ENCODE data around the gene PTRHD1.

The PTRHD1 gene

DNA sequence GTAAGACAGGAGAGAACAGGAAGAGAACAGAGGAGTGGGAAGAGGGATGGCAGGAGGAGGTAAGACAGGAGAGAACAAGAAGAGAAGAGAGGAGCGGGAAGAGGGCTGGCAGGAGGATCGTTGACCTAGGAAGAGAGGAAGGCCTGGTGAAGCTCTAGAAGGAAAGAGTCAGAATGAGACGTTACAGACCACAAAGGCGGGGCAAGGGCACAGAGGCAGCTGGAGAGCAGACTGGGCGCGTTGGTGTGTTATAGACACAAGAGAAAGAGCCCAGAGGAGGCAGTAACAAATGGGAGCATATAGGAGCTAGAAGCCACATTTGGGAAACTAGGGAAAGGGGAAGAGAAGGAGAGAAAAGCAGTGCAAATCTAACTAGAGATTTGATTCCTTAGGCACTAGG lies 26.6 kb downstream of the PTRHD1 start:
- FAIRE-seq, result no peak
- no peak for DNase-seq (ENCODE audit: insufficient read length, low spot score)
- TF ChIP-seq TAF1 (IDR thresholded peaks at IDR 0.05; ENCODE audit: low read depth, low read length), result no peak
- TF ChIP-seq POLR2AphosphoS5 (IDR thresholded peaks at IDR 0.05; ENCODE audit: low read depth, low read length), result no peak
- TF ChIP-seq PAX5 (IDR thresholded peaks at IDR 0.05; ENCODE audit: insufficient read depth, low read length, severe bottlenecking), result no peak
- TF ChIP-seq SPI1 (IDR thresholded peaks at IDR 0.05; ENCODE audit: low read depth, low read length), result no peak
- no peak for TF ChIP-seq POLR2A (IDR thresholded peaks at IDR 0.05; ENCODE audit: low read depth, low read length)
- TF ChIP-seq POU2F2 (IDR thresholded peaks at IDR 0.05; ENCODE audit: low read depth, low read length), result no peak

DNA sequence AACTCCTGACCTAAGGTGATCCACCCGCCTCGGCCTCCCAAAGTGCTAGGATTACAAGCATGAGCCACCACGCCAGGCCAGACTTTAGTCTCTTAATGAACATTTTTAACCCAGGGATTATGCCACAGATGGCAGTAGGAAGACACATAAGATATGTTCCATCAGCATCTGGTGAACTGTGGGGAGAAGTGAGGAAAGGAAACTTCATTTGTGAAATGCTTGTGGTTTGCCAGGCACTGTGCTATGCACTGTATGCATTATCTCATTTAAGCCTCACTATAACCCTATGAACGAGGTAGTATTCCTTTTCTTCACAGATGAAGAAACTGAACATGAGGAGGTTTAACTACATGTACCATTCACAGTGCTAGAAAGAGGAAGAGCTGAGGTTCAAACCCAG lies 29.3 kb downstream of the PTRHD1 start:
- FAIRE-seq (no peak), DNase-seq (ENCODE audit: insufficient read length, low spot score) (no peak)
- TF ChIP-seq POU2F2 (IDR thresholded peaks at IDR 0.05; ENCODE audit: low read depth, low read length) (no peak), SPI1 (IDR thresholded peaks at IDR 0.05; ENCODE audit: low read depth, low read length) (no peak), PAX5 (IDR thresholded peaks at IDR 0.05; ENCODE audit: insufficient read depth, low read length, severe bottlenecking) (no peak), TAF1 (IDR thresholded peaks at IDR 0.05; ENCODE audit: low read depth, low read length) (no peak), POLR2A (IDR thresholded peaks at IDR 0.05; ENCODE audit: low read depth, low read length) (no peak), POLR2AphosphoS5 (IDR thresholded peaks at IDR 0.05; ENCODE audit: low read depth, low read length) (no peak)

GRCh38 chr2:24762518-24762917 lies 30.7 kb downstream of the PTRHD1 start:
- DNase-seq (ENCODE audit: insufficient read length, low spot score), result no peak
- FAIRE-seq, result no peak
- TF ChIP-seq POU2F2 (IDR thresholded peaks at IDR 0.05; ENCODE audit: low read depth, low read length) (no peak), POLR2AphosphoS5 (IDR thresholded peaks at IDR 0.05; ENCODE audit: low read depth, low read length) (no peak), POLR2A (IDR thresholded peaks at IDR 0.05; ENCODE audit: low read depth, low read length) (no peak), PAX5 (IDR thresholded peaks at IDR 0.05; ENCODE audit: insufficient read depth, low read length, severe bottlenecking) (no peak), TAF1 (IDR thresholded peaks at IDR 0.05; ENCODE audit: low read depth, low read length) (no peak)

DNA sequence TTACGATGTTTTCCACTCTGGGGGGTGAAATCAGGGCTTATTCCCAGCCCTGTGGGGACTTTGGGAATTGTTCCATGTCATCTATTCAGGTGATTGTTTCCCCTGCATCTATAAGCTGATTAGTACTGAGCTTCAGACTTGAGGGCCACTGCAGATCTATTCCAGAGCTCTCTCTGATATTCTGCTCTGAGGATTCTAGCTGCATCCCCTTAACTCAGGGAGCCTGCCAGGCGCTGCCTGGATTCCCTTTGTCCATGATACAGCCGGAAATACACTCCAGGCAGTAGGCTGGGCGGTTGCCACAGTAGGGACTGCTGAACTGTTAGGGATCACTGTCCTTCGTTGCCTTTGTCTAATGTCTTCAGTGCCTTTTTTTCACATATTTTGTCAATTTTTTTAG lies 31.3 kb downstream of the PTRHD1 start:
- FAIRE-seq (no peak), DNase-seq (ENCODE audit: insufficient read length, low spot score) (no peak)
- no peak for TF ChIP-seq POLR2A (IDR thresholded peaks at IDR 0.05; ENCODE audit: low read depth, low read length)
- TF ChIP-seq POU2F2 (IDR thresholded peaks at IDR 0.05; ENCODE audit: low read depth, low read length), result no peak
- TF ChIP-seq SPI1 (IDR thresholded peaks at IDR 0.05; ENCODE audit: low read depth, low read length), result no peak
- no peak for TF ChIP-seq TAF1 (IDR thresholded peaks at IDR 0.05; ENCODE audit: low read depth, low read length)
- no peak for TF ChIP-seq POLR2AphosphoS5 (IDR thresholded peaks at IDR 0.05; ENCODE audit: low read depth, low read length)
- no peak for TF ChIP-seq PAX5 (IDR thresholded peaks at IDR 0.05; ENCODE audit: insufficient read depth, low read length, severe bottlenecking)

DNA sequence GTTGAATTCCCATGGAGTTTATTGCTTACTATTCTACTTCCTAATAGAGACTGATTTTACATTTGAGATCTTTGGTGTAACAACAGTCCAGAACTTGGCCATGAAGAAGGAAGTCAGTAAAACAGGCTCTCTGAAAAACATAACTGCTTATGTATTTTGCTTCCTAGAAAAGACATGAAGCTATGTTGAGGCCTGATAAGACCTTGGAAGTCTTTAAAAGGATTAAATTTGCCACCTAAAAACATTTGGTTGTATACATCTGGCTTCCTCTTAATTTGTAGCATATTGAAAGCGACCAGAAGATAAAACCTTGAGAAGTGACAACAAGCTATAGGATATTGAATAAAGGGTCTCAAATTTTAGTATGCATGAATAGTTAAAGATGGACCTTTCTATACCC lies 36.4 kb downstream of the PTRHD1 start:
- DNase-seq (ENCODE audit: insufficient read length, low spot score) (no peak), FAIRE-seq (no peak)
- no peak for TF ChIP-seq SPI1 (IDR thresholded peaks at IDR 0.05; ENCODE audit: low read depth, low read length)
- no peak for TF ChIP-seq POLR2A (IDR thresholded peaks at IDR 0.05; ENCODE audit: low read depth, low read length)
- no peak for TF ChIP-seq TAF1 (IDR thresholded peaks at IDR 0.05; ENCODE audit: low read depth, low read length)
- TF ChIP-seq POLR2AphosphoS5 (IDR thresholded peaks at IDR 0.05; ENCODE audit: low read depth, low read length), result no peak
- TF ChIP-seq PAX5 (IDR thresholded peaks at IDR 0.05; ENCODE audit: insufficient read depth, low read length, severe bottlenecking), result no peak
- TF ChIP-seq POU2F2 (IDR thresholded peaks at IDR 0.05; ENCODE audit: low read depth, low read length), result no peak

DNA sequence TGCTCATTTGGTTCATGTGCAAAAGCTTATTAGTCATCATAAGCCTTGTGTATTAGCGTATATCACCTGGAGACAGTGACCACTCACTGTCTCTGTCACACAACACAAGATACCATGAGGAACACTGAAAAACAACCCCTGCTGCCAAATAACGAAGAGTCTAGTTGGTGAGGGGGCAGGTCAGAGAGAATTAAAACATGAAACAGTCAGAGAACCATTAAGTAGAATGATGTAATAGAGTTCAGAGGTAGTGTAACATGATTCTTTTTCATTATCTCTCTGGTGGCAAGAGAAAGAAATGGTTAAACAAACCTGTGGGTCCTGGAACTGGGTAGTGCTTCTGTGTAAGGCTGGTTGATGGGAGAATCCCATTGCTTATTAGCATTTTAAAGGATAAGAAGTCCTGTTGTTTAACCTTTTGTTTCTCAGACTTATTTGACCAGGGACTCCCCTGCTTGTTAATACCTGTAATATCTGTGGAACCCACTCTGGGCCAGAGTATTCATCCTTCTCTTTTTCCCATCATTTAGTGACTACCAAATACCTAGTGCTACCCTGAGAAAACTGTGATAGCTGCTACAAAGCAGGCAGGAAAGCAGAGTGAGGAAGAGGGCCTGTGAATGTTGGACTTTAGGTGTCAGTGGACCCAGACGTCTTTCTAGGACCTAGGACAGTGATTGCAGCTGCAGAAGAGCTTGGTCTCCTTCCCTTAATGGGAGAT lies 38.0 kb downstream of the PTRHD1 start:
- TF ChIP-seq POLR2A (IDR thresholded peaks at IDR 0.05; ENCODE audit: low read depth, low read length) (no peak), TAF1 (IDR thresholded peaks at IDR 0.05; ENCODE audit: low read depth, low read length) (no peak), POU2F2 (IDR thresholded peaks at IDR 0.05; ENCODE audit: low read depth, low read length) (no peak), PAX5 (IDR thresholded peaks at IDR 0.05; ENCODE audit: insufficient read depth, low read length, severe bottlenecking) (no peak), POLR2AphosphoS5 (IDR thresholded peaks at IDR 0.05; ENCODE audit: low read depth, low read length) (no peak), SPI1 (IDR thresholded peaks at IDR 0.05; ENCODE audit: low read depth, low read length) (no peak)
- no peak for DNase-seq (ENCODE audit: insufficient read length, low spot score)
- FAIRE-seq, result no peak

DNA sequence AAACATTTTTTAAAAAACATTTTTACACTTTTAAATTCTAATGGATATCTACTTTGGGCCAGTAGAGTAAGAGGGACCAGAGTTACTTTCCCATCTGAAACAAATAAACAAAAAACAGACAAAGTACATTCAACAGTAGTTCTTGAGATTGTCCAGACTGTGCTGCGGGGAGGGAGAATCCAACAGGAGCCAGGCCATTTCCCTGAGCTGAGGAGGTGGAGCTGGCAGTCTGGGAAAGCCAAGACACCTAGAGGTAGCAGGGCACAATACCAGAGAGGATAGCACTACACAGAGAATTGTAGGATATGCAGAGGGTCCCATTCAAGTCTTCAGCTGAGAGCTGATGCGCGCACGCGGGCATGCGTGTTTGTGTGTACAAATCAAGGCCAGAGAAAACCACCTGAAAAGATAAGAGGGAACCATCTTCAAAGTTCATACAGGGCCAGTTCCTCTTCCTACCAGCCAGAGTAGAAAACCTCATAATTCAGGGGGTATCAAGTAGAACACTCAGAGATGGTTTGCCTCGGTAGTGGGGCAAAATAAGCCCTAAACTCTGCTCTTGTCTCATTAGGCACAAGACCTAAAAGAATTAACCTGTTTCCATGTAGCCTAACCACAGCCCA lies 44.0 kb downstream of the PTRHD1 start:
- FAIRE-seq, result no peak
- DNase-seq (ENCODE audit: insufficient read length, low spot score), result no peak
- TF ChIP-seq POLR2AphosphoS5 (IDR thresholded peaks at IDR 0.05; ENCODE audit: low read depth, low read length) (no peak), POU2F2 (IDR thresholded peaks at IDR 0.05; ENCODE audit: low read depth, low read length) (no peak), POLR2A (IDR thresholded peaks at IDR 0.05; ENCODE audit: low read depth, low read length) (no peak), SPI1 (IDR thresholded peaks at IDR 0.05; ENCODE audit: low read depth, low read length) (no peak)

- DNase-seq (ENCODE audit: insufficient read length, low spot score) (no peak), FAIRE-seq (no peak)
- no peak for TF ChIP-seq POU2F2 (IDR thresholded peaks at IDR 0.05; ENCODE audit: low read depth, low read length)
Measured at GRCh38 chr2:24747299-24747698, 45.9 kb downstream of the PTRHD1 start.

DNA sequence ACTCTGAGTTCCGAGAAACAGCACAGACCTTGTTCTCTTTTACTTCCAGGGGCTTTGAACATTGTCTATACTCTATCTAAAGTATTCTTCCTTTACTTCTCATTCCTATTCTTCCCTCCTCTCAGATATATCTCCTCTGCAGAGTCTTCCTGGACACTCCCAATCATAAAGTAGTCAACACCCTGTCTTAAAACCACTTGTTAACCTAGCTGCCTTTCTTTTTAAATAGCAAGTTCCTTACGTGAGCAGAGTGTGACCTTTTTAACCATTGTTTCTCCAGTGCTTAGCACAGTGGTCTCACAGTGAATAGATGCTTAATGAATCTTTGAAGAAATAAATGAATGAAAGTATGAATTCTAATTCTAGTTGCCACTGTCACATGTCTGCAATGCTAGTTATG lies 47.4 kb downstream of the PTRHD1 start:
- no peak for DNase-seq (ENCODE audit: insufficient read length, low spot score)
- FAIRE-seq, result no peak
- TF ChIP-seq POLR2A (IDR thresholded peaks at IDR 0.05; ENCODE audit: low read depth, low read length), result no peak

DNA sequence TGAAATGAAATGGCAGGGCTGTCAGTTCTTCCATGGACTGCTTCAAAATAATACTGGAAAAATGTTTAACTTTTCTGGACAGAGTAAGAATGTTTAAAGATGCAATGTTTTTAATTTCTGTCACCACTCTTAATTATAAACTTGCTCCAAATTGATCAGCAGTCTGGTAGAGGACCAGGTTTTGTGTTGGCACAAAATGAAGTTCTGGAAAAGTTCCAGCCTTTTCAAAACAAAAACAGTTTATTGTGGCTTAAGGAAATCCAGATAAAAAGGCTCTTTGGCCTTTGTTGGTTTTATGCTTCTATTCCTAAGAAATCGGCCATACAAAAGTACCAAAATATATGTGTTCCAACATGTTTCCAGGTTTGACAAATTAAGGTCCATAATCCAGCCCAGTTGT lies 48.8 kb downstream of the PTRHD1 start:
- no peak for TF ChIP-seq PAX5 (IDR thresholded peaks at IDR 0.05; ENCODE audit: insufficient read depth, low read length, severe bottlenecking)
- TF ChIP-seq POLR2A (IDR thresholded peaks at IDR 0.05; ENCODE audit: low read depth, low read length), result no peak
- TF ChIP-seq POLR2AphosphoS5 (IDR thresholded peaks at IDR 0.05; ENCODE audit: low read depth, low read length), result no peak
- no peak for TF ChIP-seq TAF1 (IDR thresholded peaks at IDR 0.05; ENCODE audit: low read depth, low read length)
- no peak for TF ChIP-seq POU2F2 (IDR thresholded peaks at IDR 0.05; ENCODE audit: low read depth, low read length)
- no peak for TF ChIP-seq SPI1 (IDR thresholded peaks at IDR 0.05; ENCODE audit: low read depth, low read length)
- FAIRE-seq (no peak), DNase-seq (ENCODE audit: insufficient read length, low spot score) (no peak)

Measured in GM12891 (cell line).